Measurements from ENCODE around the gene HYCC1.

The HYCC1 gene

DNA sequence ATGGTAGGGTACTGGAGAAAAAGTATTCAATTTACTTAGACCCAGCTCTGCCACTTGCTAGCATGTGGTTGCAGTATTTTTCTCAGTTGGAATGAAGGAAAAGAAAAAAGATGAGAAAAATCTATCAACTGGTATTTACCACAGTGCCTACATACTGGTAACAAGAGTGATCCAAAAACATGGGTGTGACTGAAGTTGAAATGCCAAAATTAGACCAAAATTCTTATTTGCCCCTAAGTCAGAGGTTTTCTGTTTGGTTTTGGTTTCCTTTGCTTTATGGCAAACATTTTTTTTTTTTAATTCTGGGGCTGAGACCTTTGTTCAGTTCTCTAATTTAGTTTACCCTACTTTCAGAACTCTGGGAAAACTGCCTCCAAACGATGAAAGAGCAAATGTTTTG, 12.3 kb downstream of the HYCC1 start:
- H3K4me3 ChIP-seq (ENCODE audit: low read depth, low read length): no peak overlapping the region
- TF ChIP-seq, protein P1, sequence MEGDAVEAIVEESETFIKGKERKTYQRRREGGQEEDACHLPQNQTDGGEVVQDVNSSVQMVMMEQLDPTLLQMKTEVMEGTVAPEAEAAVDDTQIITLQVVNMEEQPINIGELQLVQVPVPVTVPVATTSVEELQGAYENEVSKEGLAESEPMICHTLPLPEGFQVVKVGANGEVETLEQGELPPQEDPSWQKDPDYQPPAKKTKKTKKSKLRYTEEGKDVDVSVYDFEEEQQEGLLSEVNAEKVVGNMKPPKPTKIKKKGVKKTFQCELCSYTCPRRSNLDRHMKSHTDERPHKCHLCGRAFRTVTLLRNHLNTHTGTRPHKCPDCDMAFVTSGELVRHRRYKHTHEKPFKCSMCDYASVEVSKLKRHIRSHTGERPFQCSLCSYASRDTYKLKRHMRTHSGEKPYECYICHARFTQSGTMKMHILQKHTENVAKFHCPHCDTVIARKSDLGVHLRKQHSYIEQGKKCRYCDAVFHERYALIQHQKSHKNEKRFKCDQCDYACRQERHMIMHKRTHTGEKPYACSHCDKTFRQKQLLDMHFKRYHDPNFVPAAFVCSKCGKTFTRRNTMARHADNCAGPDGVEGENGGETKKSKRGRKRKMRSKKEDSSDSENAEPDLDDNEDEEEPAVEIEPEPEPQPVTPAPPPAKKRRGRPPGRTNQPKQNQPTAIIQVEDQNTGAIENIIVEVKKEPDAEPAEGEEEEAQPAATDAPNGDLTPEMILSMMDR (IDR thresholded peaks at IDR 0.05; ENCODE audit: low read depth, low read length): no peak

DNA sequence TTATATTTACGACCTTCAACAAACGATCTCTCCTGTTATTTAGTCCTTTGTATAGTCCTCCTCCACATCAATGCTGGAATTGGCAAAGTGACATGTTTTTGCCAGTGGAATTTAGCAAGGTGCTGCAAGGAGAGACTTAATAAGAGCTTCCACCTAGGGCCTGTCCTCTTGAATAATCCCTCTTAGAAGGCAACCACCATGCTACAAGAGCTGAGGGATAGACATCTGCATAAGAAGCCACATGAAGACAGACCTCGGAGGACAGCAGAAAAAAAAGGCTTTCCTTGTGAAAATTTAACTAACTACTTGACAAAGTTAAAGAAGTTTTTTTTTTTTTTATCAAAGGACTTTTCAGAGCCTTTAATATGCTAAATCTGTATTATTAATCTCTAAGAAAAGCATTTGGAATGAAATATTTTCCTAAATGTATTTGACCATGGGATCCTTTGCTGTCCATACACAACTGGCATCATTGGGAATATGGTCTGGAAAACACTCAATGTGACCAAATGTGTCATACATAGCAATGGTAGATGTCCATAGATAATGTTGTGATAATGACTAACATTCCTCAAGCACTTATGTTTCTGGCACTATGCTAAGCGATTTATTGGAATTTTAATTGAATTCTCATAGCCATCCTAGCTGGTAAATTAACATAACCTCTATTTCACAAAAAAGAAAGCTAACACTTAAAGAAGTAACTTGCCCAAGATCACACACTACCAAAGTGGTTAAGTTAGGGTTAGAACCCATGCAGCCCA, 13.2 kb downstream of the HYCC1 start:
- TF ChIP-seq, protein P1 (IDR thresholded peaks at IDR 0.05; ENCODE audit: low read depth, low read length): no peak
- H3K4me3 ChIP-seq (ENCODE audit: low read depth, low read length): no peak overlapping the region

DNA sequence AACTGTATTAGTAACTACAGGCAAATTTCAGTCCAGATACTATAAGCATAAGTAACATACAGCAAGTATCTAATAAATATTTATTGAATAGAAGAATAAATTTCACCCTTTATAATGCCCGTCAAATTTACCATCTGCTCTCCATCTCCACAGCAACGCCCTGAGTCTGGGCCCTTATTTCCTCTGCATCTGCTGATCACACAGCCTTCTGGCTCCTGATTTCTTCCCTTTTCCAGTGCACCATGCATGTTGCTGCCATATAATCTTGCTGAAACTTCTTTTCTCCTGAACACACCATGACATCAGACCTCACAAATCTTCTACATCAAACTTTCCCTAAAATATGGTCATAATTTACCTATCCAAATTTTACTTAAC, 15.4 kb downstream of the HYCC1 start:
- H3K4me3 ChIP-seq (ENCODE audit: low read depth, low read length): no peak overlapping the region
- TF ChIP-seq, protein P1 (IDR thresholded peaks at IDR 0.05; ENCODE audit: low read depth, low read length): no peak

DNA sequence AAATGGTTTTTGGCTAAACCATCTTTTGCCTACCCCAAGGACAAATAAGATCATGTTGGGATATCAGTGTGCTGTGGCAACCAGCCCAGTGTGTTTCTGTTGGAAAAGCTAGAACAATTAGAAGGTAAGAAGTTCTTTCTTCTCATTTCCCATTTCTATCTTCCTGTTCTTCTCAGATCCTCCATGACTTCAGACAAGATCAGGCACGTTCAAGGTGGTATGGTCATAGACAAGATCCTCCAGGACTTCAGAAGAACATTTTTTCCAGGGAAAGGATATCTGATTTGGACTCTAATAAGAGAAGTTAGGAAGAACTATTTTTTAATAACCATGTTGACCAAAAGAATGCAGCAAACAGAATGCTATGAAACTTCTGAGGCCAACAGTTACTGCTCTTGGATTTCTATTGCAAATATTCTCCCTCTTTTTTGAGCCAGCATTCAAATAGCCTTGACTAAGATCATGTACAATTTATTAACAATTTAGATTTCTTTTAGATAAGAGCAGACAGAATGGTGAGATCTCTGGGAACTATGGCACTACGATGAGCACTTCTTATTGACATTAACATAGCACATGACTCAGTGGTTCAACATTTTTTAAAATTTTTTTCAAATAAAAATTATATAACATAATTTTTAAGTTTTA, 15.9 kb downstream of the HYCC1 start:
- TF ChIP-seq, protein P1 (IDR thresholded peaks at IDR 0.05; ENCODE audit: low read depth, low read length): no peak
- no peak overlapping the region for H3K4me3 ChIP-seq (ENCODE audit: low read depth, low read length)

DNA sequence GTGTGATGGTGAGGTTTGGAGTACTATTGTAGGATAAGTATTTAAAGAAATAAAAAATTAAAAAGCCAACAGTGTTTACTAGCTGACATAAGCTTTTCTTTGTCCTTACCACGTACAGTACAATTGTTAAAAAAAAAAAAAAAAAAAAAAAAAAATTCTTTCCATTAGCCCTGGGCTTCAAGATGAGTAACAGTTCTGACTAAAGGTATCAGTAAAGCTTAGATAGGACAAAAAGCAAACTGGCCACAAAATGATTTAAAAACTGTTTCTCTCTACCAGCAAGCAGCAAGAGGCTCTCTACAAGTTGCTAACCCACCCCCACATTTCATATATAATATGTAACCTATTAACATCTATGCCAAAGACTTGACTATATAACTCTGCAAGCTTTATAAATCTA, 17.5 kb downstream of the HYCC1 start:
- TF ChIP-seq, protein P1 (IDR thresholded peaks at IDR 0.05; ENCODE audit: low read depth, low read length): no peak
- no peak overlapping the region for H3K4me3 ChIP-seq (ENCODE audit: low read depth, low read length)

DNA sequence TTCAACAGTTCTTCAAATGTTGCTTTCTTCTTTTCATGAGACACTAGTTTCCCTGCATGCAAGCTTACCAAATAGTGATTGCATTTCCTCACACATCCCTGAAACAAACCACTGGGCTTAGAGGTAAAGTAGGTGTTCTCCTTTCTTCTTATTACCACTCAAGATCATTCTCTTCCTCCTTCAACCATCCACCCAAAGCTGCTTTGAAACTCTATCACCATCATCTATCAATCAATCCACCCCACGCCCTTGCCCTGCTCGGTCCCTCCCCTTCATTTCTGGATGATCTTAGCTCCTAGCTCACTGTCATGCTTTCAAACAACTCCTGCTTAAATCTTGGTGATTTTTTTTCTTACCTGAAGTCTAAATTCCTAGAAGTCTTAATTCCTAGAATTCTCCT, 18.9 kb downstream of the HYCC1 start:
- TF ChIP-seq, protein P1 (IDR thresholded peaks at IDR 0.05; ENCODE audit: low read depth, low read length): no peak
- no peak overlapping the region for H3K4me3 ChIP-seq (ENCODE audit: low read depth, low read length)

All from WI38 (cell line).